Measurements from ENCODE around the gene PIEZO1. TPM values are rescaled to one million over a fixed set of nuclear protein-coding genes. Genes with fewer than 3 reads are reported as not detected.

The PIEZO1 gene
- total and polyA plus RNA-seq, 9 of the 15 experiments (the other 6 are each of a cell fraction or from before 2014, with no cell fraction given): 3.6 to 432 (median 131) TPM

DNA sequence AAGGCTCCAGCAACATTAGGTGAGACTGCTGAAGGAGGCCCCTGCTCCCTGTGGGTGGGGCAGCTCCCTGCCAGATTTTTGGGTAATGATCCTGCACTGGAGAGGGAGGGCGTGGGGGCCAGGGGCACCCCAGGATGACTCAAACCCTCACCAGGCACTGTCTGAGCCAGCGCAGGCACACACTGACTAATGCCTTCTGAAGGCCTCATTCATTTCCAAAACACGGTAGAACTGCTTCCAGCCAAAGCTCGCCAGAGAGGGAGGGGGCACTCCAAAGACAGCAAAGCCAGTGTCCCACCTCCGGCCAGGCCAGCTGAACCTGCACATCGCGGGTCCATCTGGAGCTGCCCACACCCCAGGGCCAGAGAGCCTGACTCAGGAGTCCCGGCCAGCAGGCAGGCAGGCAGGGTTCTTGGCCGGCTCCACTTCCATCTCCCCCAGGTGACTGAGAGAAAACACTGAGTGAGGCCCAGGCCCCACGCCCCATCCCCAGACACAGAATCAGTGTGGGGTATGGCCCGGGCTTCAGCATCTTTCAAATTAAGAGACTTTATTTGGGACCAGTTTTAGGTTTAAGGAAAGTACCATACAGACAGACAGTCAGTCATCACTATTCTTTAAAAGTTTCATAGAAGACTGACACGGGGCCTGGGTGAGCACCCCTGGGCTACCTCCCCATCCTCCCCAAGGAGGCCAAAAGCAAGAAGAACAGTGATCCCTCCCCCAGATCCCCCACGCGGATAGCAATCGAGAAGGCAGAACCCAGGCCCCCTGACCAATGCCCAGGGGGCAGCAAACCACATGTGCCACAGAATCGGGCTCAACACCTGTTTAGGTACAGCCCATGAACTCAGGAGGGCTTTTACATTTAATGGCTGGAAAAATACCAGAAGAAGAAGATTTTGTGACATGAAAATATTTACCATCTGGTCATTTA, 2.3 kb downstream of the PIEZO1 start:
- ATAC-seq: peak; percentile 0; the same call in 2 of the 3 replicates
- in situ Hi-C loops (cut with MboI): no loop called here
- FAIRE-seq: peak; percentile 26
- Histone ChIP-seq H3K27ac (ENCODE audit: extremely low read depth, low read depth, low read length) (peak overlapping the region; percentile 93), H4K20me1 (replicated peaks; ENCODE audit: control insufficient read depth, insufficient read depth, low read length) (peaks cover 29% of the 10 kb centered on the region; the same call in 1 of the 2 replicates), H3K9ac (ENCODE audit: insufficient read depth in 1 of 2, low read depth in 2 of 2, low read length in 2 of 2) (peak overlapping the region; percentile 90 to 99), H2AFZ (ENCODE audit: low read depth, low read length) (no peak overlapping the region), H3K4me2 (ENCODE audit: insufficient read depth, low read length) (peak overlapping the region; percentile 78), H3K9me3 (replicated peaks; ENCODE audit: control insufficient read depth, insufficient read depth, low read depth, low read length) (no peaks in the 10 kb centered on the region), H3K79me2 (ENCODE audit: control insufficient read depth, insufficient read depth, low read length) (peaks cover 80% of the 10 kb centered on the region), H3K9me1 (ENCODE audit: control insufficient read depth, insufficient read depth, low read length) (peaks cover 5% of the 10 kb centered on the region), H3K27me3 (ENCODE audit: control insufficient read depth in 2 of 2, insufficient read depth in 2 of 2, low read length in 2 of 2) (no peaks in the 10 kb centered on the region), H3K4me3 (peak overlapping the region; percentile 70), H3K36me3 (ENCODE audit: control insufficient read depth, insufficient read depth, low read length) (peaks cover 39% of the 10 kb centered on the region), H3K4me1 (replicated peaks in 1 of 2; ENCODE audit: control insufficient read depth in 2 of 2, insufficient read depth in 2 of 2, low read length in 2 of 2) (peaks cover 46 to 86% of the 10 kb centered on the region in 2 experiments)
- DNase-seq (ENCODE audit: extremely low read depth in 1 of 4, low spot score in 3 of 4): peak in 3 of 4 experiments; percentile 46 to 65 (median 58)
- intact Hi-C loops (cut with micrococcal nuclease): loop anchor here (1.0 kb wide), 2 partner anchors 8 to 34 kb away; no protein-coding TSS in a partner anchor
- no TSS peak for BruUV-seq (replicated peaks)
- ChIA-PET CTCF (ENCODE audit: low intra/inter-chr PET ratio) (interaction anchor here (0.5 to 2.5 kb wide), 2 partner anchors 45 kb away, joined by 4 to 11 read pairs; no protein-coding TSS in a partner anchor), POLR2A (interaction anchor here (0.8 to 7.0 kb wide), 15 partner anchors 11 to 243 kb away, joined by 3 to 124 read pairs (median 5); partner anchors contain the start of genes APRT and CDT1)
- WGBS (ENCODE audit: insufficient coverage, low coverage, missing lambda C conversion rate): 5% methylated on average over 16 of the region's 16 CpGs
- TF ChIP-seq MCM3 (IDR thresholded peaks at IDR 0.05) (no peak), ERF (CRISPR knock-in tag; IDR thresholded peaks at IDR 0.05) (no peak), RFX5 (IDR thresholded peaks at IDR 0.05; ENCODE audit: low read depth, low read length) (no peak), PRPF4 (IDR thresholded peaks at IDR 0.05; ENCODE audit: insufficient read depth, low read depth, low read length, poor library complexity, severe bottlenecking) (no peak), TEAD1 (CRISPR knock-in tag; IDR thresholded peaks at IDR 0.05) (0 out of 4 replicates have a peak, but pooled peaks of 1 of the 2 experiments have one; percentile 23), GATA2 (CRISPR knock-in tag; IDR thresholded peaks at IDR 0.05) (no peak), ZC3H11A (IDR thresholded peaks at IDR 0.05; ENCODE audit: low read depth, low read length) (no peak), SIN3B (IDR thresholded peaks at IDR 0.05; ENCODE audit: low read depth) (no peak), SIX5 (IDR thresholded peaks at IDR 0.05; ENCODE audit: borderline replicate concordance in 1 of 2, insufficient read depth in 1 of 2, low read depth in 1 of 2, low read length in 2 of 2) (no peak)
- TF ChIP-seq, protein P1, sequence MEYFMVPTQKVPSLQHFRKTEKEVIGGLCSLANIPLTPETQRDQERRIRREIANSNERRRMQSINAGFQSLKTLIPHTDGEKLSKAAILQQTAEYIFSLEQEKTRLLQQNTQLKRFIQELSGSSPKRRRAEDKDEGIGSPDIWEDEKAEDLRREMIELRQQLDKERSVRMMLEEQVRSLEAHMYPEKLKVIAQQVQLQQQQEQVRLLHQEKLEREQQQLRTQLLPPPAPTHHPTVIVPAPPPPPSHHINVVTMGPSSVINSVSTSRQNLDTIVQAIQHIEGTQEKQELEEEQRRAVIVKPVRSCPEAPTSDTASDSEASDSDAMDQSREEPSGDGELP (CRISPR knock-in tag; IDR thresholded peaks at IDR 0.05; ENCODE audit: borderline replicate concordance): no peak
- TF ChIP-seq, protein P2, sequence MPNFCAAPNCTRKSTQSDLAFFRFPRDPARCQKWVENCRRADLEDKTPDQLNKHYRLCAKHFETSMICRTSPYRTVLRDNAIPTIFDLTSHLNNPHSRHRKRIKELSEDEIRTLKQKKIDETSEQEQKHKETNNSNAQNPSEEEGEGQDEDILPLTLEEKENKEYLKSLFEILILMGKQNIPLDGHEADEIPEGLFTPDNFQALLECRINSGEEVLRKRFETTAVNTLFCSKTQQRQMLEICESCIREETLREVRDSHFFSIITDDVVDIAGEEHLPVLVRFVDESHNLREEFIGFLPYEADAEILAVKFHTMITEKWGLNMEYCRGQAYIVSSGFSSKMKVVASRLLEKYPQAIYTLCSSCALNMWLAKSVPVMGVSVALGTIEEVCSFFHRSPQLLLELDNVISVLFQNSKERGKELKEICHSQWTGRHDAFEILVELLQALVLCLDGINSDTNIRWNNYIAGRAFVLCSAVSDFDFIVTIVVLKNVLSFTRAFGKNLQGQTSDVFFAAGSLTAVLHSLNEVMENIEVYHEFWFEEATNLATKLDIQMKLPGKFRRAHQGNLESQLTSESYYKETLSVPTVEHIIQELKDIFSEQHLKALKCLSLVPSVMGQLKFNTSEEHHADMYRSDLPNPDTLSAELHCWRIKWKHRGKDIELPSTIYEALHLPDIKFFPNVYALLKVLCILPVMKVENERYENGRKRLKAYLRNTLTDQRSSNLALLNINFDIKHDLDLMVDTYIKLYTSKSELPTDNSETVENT (CRISPR knock-in tag; IDR thresholded peaks at IDR 0.05): no peak
- TF ChIP-seq, protein P3, sequence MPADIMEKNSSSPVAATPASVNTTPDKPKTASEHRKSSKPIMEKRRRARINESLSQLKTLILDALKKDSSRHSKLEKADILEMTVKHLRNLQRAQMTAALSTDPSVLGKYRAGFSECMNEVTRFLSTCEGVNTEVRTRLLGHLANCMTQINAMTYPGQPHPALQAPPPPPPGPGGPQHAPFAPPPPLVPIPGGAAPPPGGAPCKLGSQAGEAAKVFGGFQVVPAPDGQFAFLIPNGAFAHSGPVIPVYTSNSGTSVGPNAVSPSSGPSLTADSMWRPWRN (IDR thresholded peaks at IDR 0.05; ENCODE audit: low read depth): no peak
- TF ChIP-seq, protein P4, sequence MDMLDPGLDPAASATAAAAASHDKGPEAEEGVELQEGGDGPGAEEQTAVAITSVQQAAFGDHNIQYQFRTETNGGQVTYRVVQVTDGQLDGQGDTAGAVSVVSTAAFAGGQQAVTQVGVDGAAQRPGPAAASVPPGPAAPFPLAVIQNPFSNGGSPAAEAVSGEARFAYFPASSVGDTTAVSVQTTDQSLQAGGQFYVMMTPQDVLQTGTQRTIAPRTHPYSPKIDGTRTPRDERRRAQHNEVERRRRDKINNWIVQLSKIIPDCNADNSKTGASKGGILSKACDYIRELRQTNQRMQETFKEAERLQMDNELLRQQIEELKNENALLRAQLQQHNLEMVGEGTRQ (CRISPR knock-in tag; IDR thresholded peaks at IDR 0.05): no peak
- TF ChIP-seq, protein P5, sequence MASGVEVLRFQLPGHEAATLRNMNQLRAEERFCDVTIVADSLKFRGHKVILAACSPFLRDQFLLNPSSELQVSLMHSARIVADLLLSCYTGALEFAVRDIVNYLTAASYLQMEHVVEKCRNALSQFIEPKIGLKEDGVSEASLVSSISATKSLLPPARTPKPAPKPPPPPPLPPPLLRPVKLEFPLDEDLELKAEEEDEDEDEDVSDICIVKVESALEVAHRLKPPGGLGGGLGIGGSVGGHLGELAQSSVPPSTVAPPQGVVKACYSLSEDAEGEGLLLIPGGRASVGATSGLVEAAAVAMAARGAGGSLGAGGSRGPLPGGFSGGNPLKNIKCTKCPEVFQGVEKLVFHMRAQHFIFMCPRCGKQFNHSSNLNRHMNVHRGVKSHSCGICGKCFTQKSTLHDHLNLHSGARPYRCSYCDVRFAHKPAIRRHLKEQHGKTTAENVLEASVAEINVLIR (CRISPR knock-in tag; IDR thresholded peaks at IDR 0.05): no peak
